Esophagus squamous epithelium (tissue), 4 donors: Measurements from ENCODE around the gene TBC1D22B.

Source experiments
- POLR2A ChIP-seq, 4 donors: fragments of 450-650 bp; IDR thresholded peaks; one replicate each; pipeline ENCODE4 v1.6.1; 2017; ENCODE audit warnings: antibody characterized with exemption in 4 of 4, mild to moderate bottlenecking in 4 of 4, moderate library complexity in 3 of 4
- TF ChIP-seq, protein P1 (sequence below), 6 experiments: fragments of 450-650 bp in 4 of 6; fragments of 200-600 bp in 2 of 6; sonication (generic) in 2 of 6; IDR thresholded peaks; one replicate each; pipeline ENCODE4 v1.5.1; 2016 to 2019; ENCODE audit warnings: antibody characterized with exemption in 6 of 6, mild to moderate bottlenecking in 4 of 6, moderate library complexity in 4 of 6

DNA sequence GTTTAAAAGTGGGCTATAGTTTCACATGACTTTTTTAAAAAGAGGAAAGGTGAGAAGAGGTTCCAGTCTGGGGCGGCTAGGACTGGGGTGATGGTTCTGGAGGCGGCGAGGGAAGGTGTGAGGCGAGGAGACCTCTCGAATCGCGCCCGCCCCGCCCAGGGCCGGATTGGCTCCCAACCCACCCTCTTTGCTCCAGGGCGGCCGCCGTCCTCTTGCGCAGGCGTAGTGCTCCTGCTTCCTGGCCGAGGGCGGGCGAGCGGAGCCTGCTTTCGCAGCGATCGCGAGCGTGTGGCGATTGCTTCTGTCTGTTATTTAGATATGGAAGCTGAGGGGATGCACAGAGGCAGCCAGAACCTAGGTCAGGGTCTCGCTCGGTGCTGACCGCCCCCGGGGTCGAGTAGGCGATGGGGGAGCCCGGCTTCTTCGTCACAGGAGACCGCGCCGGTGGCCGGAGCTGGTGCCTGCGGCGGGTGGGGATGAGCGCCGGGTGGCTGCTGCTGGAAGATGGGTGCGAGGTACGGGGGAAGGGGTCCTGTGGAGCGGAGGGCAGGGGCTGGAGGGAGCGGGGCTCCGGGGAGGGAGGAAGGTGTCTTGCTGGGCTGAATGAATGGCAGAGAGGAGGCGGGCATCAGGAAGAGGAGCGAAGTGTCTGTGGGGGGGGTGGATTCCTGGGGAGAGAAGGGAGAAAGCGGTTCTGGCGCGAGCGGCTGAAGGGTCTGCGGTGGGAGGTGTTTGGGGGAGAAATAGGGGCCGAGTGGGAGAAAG lies 96.4 kb downstream of the TBC1D22B start, which contains the start of gene RNF8:
- TF ChIP-seq, protein P1, sequence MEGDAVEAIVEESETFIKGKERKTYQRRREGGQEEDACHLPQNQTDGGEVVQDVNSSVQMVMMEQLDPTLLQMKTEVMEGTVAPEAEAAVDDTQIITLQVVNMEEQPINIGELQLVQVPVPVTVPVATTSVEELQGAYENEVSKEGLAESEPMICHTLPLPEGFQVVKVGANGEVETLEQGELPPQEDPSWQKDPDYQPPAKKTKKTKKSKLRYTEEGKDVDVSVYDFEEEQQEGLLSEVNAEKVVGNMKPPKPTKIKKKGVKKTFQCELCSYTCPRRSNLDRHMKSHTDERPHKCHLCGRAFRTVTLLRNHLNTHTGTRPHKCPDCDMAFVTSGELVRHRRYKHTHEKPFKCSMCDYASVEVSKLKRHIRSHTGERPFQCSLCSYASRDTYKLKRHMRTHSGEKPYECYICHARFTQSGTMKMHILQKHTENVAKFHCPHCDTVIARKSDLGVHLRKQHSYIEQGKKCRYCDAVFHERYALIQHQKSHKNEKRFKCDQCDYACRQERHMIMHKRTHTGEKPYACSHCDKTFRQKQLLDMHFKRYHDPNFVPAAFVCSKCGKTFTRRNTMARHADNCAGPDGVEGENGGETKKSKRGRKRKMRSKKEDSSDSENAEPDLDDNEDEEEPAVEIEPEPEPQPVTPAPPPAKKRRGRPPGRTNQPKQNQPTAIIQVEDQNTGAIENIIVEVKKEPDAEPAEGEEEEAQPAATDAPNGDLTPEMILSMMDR (IDR thresholded peaks at IDR 0.05) = no peak
- peak in 2 of 4 donors; percentile 44 to 58 for TF ChIP-seq POLR2A (IDR thresholded peaks at IDR 0.05)
